ELR (cell line): ENCODE results near the gene ZFAND5.

Source experiments
- DNase-seq: peaks from one replicate; pipeline ENCODE4 v3.0.0-alpha.2; 2015; ENCODE audit warnings: low read depth

Gene ZFAND5, protein sequence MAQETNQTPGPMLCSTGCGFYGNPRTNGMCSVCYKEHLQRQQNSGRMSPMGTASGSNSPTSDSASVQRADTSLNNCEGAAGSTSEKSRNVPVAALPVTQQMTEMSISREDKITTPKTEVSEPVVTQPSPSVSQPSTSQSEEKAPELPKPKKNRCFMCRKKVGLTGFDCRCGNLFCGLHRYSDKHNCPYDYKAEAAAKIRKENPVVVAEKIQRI

DNA sequence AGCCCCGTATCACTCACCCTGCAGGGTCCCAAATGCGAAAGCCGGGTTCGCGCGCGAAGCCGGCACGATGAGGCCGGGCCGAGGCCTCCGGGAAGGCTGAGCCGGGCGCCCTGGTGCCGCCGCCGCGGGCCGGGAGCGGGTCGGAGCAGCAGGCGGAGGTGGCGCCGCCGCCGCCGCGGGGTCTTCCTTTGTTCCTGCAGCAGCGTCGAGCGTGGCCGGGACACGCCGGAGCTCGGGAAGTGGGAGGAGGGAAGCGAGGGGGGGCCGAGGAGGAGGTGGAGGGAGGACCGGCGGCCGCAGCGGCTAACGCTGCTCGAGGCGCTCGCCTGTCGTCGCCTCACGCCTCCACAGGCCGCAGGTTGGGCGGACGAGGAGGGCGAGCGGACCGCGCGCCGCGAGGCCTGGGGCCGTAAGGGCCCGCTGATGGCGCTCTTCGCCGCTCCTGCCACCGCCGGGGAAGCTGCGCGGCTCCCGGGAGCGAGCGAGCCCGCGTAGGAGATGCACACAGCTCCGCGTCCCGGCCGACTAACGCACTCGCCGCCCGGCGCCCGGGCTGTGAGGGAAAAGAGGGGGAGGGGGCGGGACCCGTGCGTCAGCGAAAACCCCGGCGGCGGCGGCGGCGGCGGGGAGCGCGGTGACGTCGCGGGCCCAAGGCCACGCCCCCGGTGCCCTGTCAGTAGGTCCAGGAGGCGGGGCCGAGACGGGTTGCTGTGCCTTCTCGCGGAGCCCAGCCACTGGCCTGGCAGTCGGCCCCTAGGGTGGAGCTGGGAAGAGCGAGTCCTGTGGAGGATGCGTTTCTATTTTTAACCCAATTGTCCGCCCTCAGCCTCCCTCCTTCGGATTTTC, at the start of gene ZFAND5:
Gene ZFAND5, minus strand, starts transcription at position 530 of the 846 bp plus-strand sequence. CDS start 4,430 bp downstream, outside the sequence.
- DNase-seq = peak; percentile 99

DNA sequence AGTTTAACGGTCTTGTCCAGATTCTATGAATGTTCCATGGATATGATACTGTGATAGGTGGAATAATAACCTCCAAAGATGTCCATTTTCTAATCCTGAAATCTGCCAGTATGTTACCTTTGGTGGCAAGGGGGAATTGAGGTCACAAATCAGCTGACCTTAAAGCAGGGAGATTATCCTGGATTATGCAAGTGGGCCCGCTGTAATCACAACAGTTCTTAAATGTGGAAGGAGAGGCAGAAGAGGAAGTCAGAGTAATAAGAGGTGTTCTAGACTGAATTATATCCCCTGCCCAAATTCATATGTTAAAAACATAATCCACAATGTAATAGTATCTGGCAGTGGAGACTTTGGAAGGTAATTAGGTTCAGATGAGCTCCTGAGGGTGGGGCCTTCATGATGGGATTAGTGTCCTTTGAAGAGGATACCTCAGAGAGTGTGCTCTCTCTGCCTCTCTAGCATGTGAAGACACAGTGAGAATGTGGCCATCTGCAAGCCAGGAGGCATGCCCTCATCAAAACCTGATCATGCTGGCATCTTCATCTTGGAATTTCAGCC, 47.6 kb upstream of the ZFAND5 start:
- no peak for DNase-seq

DNA sequence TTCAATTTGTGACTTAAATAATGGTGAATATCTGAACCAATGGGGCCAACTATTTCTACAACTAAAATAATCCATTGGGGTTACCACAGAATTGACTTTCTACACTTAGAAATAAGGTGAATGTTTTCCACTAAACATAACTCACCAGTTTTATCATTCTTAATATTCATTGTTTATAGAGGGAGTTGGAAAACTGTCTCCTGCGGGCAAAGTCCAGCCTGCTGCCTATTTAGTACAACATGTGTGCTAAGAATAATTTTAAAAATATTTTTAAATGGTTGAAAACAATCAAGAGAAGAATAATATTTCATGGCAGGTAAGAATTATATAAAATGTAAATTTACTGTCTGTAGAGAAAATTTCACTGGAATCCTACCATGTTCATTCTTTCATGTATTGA, 45.2 kb upstream of the ZFAND5 start:
- DNase-seq = no peak

DNA sequence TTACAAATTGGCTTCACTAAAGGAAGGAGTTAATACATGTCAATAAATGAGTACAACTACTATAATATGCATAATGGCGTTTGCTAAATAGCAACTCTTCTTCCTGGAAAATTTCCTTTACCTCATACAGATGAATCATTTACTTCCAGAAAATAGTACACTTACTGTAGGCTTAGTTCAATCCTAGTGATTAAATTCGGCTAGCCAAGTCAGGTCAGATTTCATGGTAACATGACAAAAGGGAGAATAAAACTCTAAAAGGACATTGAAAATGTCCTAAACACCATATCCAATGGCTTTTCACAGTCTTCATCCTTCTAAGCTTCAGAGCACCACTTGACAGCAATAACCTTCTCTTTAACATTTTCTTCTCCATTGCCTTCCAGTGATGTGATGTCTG, 42.1 kb upstream of the ZFAND5 start:
- no peak for DNase-seq

DNA sequence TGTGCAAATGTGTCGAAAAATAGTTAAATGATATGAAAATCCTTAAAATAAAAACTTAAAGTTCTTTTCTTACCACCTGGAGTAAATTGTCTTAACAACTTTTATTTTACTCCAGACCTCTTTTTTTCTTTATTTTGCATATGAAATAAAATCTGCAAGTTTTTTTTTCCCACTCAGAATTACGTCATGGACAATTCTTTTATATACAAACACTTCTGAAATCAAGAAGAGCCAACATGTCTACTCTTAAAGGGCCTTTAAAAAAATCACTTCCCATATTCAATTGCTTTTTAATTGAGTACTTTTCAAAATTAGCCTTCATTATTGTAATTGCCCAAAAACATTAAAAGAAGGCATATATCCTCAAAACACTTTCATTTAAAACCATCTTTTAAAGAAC, 37.7 kb upstream of the ZFAND5 start:
- no peak for DNase-seq

DNA sequence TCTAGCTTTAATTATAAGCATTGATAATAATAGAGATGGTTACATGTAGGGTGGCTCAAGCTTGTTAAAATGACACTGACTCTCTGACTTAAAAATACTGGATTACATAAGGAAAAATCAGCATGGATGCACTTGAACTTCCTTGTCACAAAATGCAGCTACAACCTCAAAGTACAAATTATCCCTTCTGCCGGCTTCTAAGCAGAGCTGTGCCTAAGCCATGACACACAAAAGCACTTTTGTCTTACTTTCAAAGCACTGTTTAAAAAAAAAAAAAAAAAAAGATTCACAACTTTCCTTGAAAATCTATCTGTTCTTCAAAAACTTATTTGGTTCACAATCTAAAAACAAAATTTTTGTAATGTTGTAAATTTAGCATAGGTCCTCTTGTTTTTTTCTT, 36.4 kb upstream of the ZFAND5 start:
- DNase-seq = no peak

DNA sequence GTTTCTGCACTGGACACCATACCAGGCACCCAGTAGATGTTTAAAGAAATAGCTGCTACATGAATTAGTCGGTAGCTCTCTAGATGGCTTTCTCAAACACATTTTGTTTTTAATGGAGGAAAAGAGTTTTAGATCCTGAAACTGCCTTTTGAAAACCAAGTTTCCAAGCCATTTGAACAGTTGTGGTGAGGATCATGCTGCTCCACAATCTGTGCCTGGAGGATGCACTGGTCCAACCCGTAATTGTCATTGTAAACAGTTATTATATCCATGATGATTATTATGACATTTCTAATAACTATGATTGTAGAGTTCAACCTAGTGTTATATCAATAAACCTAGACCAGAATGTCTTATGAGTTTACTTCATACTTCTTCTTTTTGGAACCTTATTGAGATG, 35.9 kb upstream of the ZFAND5 start:
- DNase-seq = no peak

DNA sequence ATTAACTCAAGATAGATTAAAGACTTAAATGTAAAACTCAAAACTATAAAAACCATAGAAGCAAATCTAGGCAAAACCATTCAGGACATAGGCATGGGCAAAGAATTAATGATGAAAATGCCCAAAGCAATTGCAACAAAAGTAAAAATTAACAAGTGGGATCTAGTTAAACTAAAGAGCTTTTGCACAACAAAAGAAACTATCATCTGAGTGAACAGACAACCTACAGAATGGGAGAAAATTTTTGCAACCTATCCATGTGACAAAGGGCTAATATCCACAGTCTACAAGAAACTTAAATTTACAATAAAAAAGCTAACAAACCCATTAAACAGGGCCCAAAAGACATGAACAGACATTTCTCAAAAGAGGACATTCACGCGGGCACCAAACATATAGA, 34.4 kb upstream of the ZFAND5 start:
- no peak for DNase-seq

DNA sequence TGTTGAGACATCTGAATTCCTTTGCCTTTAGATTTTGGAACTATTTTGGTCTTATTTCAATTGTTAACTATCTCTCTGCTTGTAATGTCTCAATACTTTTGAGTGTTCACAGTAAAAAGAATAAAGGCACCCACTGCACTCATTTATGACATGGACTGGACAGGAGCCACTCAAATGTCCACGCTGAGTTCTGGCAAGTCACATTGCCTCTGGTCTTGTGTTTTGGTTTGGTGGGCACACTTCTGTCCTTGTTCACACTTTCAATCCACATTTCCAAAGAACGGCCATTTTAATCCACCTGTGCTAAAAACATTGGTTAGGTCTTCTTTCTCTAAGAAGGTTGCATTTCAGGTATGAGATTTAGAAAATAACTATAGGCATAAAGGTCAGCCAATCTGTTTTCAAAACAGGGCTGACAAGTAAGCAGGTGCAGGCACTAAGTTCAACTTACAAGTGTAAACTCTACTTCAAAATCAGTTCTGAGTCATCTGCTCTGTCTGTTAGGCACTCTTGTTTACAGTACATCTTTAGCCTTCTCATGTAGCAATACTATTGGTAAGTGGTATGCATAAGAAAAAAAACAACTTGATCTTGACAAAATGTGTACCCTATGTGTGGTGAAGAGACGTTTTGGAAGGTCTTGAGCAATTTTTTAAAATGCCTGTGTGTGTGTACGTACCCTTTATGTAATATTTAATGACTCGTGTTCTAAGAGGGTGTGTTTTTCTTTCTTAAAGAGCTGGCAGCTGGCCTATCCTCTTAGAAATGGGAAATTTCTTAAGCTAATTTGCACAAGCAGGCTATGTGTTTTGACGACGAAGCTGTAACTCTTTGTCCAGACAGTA, 31.5 kb upstream of the ZFAND5 start:
- DNase-seq = peak; percentile 69

DNA sequence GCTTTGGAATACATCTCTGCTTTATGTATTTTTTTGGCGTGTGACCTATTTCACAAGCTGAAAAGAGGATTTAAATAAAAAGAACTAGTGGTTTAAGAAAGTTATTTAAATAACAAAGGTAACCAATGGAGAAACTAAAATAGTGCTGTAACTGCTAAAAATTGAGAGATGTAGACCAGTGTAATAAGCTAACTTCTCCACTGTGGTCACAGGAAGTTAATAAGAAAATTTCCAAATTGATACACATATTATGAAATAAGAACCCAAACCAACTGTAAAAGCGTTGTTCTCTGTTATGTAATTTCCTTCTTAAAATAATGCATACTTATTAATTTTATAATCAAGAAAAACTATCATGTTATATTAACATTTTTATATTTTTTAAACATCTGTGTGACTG, 29.1 kb upstream of the ZFAND5 start:
- no peak for DNase-seq

DNA sequence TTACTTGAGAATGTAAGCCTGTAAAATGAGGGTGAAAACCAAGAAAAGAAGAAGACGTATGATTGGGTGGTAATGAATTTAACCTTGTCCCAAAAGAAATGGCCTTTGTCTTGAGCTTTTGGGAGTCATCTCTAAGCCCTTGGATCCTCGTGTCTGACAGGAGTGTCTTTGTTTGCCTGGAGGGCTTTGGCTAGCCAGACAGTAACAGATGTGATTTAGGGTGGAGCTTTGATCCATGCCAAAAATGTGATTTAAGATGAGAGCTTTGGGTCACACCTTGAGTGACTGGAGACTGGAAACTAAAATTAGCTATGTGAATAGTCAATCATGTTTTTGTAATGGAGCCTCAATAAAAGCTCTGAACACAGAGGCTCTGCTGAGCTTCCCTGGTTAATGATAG, 25.9 kb upstream of the ZFAND5 start:
- DNase-seq = no peak

DNA sequence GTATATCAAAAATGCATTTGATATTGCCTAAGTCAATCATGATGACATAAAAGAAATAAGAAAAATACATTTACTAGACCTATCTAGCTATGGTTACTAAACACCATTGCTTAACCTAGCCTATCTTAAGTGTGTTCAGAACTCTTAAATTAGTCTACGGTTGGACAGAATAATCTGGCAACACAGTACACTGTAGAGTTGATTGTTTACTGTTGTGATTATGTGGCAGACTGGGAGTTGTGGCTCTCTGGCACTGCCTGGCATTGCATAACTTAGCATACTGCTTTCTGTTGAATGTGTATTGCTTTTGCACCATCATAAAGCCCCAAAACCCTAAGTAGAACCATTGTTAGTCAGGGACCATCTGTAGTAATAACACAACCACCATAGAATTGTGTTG, 21.2 kb upstream of the ZFAND5 start:
- no peak for DNase-seq

DNA sequence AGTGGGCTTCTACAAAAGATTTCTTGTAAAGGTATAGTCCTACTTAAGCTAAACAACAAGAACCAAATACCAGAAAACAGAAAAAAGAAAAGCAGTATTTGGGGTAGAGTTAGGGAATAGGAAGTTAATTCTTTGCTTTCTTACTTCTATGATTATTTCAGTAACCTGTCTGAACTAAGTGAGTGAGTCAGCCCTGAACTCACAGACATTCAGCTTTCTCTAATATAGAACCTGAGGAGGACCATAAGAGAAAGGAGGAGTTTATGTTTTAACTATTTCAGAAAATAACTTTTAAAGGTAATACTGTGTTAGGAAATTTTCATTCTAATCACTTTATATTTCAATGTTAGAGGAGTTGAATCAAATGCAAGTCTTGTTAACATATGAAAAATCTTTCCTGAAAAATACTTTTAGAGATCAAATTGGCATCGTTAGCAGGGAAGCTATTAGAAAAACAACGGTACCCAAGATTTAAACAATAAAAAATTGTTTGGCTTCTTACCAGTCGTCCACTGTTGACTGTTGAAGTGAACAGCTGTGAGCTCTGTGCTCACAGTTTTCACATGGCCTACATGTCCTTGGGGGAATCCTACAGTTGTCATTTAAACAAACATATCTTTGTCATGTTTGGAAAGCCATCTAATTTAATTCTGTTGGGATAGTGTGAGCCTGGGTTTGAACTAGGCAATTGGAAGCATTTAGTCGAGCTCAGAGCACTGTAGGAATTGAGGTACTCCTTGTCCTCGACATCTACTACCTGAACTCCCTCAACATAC, 19.9 kb upstream of the ZFAND5 start:
- peak; percentile 43 for DNase-seq

DNA sequence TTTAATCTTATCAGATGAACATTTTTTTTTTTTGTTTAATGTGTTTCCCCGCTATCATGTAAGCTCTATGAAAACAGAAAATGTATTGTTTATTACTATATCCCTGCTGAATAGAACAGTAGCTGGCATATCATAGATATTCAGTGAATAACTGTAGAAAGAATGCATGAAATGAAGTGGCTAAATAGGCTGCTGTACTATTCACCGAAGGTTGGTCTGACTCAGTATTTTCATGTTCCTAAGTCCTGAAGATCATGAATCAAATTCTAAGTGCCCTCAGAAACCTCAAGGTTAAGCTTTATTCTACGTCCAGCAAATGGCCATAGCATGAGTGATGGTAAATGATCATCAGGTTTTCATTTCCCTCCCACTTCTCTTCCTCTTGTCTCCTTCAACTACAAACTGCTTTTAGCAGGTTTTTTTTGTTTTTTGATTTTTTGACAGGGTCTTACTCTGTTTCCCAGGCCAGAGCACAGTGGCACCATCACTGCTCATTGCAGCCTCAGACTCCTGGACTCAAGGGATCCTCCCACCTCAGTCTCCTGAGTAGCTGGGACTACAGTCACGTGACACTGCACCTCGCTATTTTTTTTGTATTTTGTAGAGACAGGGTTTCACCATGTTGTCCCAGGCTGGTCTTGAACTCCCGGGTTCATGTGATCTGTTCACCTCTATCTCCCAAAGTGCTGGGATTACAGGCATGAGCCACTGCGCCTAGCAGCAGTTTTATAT, 19.1 kb upstream of the ZFAND5 start:
- DNase-seq = peak; percentile 95

DNA sequence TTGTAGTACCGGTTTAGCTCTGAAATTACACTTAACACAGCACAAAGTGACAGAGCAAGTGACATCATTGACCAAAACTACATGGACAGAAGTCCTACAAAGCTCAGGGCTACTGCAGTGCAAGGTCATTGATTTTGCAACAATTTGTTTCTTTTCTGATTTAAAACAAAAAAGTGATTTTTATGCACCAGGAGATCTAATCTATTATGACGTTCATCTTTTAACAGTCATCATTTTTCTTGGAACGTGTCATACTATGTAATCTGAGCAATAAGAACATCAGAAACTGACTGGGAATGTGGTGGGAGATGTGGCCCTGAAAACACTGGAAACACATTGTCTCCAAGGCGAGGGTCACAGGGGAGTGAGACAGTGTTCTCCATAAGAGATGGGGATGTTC, 17.4 kb upstream of the ZFAND5 start:
- peak; percentile 44 for DNase-seq

DNA sequence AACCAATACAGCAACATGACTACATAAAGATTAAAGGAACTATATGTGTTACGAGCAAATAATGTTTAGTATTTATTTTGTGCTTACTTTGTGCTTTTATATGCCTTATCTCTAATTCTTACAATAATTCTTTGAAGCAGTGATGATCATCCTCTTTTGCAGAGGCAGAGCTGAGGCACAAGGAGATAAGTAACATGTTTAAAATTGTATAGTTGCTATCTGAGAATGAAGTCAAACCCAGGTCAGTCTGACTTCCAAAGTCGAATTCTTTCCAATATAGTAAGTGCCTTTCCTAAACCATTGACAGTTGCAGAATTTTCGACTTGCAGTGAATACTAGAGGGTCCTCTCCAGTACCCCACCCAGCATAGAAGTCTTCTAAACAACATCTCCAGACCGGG, 12.0 kb upstream of the ZFAND5 start:
- DNase-seq = no peak

DNA sequence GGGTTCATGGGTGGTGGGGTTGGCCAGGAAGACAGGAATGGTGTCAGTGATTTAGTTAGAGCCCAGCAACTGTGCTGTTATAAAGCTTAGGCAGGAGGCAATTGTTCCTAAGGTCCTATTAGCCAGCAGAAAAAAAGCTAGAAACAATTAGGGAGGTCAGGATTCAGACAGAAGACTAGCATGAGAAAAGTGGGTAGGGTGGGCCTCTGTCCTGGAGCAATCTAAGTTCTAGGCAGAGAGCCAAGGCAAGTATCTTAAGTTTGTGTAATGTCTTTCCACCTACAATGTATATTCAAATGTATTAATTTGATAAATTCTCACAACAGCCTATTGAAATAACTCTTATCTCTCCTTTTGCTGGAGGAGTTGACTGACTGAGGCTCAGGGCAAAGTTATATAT, 6.1 kb upstream of the ZFAND5 start:
- no peak for DNase-seq

DNA sequence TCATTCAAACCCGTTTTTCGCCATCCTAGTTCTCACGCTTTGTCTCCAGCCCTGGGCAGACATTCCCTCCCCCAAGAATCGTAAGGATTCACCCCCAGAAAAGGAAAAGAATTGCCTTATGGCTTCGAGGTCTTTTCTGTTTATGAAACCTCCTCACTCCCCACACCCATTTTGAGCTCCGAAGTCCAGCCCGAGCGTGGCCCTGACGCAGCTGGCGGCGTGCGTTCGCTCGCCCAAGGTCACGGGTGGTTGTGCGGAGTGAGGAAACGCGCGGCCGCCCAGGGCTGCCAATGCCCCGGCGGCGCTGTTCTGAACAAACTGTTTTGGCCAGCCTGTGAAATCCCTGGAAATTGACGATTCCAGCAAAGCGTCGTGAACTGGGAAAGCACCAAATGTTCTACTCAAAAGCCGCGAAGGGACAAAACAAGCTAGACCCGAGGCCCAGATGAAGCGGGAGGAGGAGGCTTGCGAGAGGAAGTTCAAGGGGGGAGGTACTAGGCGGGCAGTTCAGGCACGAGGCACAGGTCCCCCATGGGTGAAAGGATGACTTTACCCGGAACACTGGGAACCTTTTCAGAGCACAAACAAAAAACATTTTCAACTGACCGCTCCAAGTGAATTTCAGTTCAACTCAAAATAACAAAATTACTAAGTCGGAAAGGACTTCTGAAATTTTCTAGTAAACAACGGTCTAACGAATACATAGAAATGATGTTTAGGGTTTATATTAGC, 683 bp upstream of the ZFAND5 start:
- peak; percentile 85 for DNase-seq

DNA sequence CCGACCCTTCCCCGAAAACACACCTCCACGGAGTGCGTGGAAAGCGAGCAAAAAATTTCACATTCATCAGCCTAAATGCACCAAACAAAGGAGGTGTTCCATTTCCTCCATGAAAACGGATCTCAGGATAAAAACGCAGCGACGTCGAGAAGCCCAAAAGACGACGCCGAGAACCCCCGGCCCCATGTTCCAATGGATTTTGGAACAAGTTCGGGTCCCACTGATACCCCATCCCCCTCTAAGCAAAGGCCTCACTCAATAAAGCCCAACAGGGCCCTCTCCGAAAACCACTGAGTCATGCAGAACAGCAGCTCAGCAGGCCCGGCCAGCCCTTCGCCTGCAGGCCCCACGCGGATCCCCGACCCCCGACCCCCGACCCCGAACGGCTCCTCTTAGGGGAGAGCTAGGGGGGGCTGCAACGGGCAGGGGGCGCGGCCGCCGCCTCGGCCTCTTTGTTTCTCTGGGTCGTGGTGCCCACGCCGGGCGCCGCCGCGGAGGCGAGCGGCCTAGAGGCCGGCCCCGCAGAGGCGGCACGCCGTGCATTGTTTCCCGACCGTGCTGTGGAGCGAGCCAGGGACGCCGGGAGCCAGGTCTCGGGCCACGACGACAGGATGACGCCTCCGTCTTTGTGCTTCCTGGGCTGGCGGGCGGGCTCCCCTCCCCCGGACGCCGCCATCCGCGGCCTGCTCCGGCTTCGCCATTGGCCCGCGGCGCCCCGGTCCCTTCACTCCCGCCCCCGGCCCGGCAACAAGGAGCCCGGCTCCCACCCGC, 915 bp downstream of the ZFAND5 start:
- DNase-seq = peak; percentile 71

DNA sequence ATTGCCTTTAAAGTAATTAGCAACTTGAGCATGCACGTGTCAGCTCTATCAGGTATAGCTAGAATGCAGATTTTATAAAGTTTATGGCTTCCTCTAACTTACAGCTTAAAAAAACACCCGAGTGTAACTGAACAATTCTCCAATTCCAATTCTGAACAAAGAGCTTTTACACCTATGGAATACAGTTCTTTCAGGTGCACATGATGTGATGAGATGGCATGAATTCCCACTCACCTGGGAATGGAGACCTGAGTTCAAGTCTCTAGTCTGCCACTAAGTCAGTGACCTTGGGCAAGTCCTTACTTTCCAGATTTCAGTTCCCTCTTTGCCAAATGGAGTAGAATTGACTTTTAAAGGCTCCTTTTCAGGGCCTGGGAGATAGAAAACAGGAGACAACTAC, 1.8 kb downstream of the ZFAND5 start:
- DNase-seq = no peak
